Spleen (tissue), 7 donors: Measurements from ENCODE around the gene GID8.

Experiments
- CTCF ChIP-seq, 11 experiments: fragments of 200-600 bp in 7 of 11; fragments of 450-650 bp in 4 of 11; sonication (generic) in 4 of 11; IDR thresholded peaks in 8 of 11; conservative IDR thresholded peaks in 3 of 11; 1 replicate in 7 of 11; 2 replicates in 4 of 11; pipeline versions ENCODE4 v1.4.0 to v1.8.0; 2016 to 2021; ENCODE audit warnings: antibody characterized with exemption in 11 of 11, inconsistent platforms in 4 of 11, mild to moderate bottlenecking in 1 of 11
- POLR2A ChIP-seq, 3 donors: fragments of 450-650 bp; IDR thresholded peaks; one replicate each; pipeline ENCODE4 v1.5.1; 2017; ENCODE audit warnings: antibody characterized with exemption in 3 of 3, mild to moderate bottlenecking in 1 of 3
- donor health status: DM: no; HTN: no; CAD: no; lungs with moderate emphysema.
- donor health status: DM: no; HTN: no; CAD: no.
- donor health status: DM: no; HTN: no; CAD: no.

- TF ChIP-seq CTCF (IDR thresholded peaks at IDR 0.05 in 8 of 11, conservative IDR thresholded peaks at IDR 0.05 in 3 of 11), result no peak
- no peak for TF ChIP-seq POLR2A (IDR thresholded peaks at IDR 0.05)
These were observed 59.6 kb downstream of the GID8 start for GRCh38 chr20:62997417-62998035.
